ENCODE measurements around the gene SATL1. TPM values are rescaled to one million over a fixed set of nuclear protein-coding genes. Genes with fewer than 3 reads are reported as not detected.

Gene SATL1
- total RNA-seq, 1 donor from 2014 or later: not detected

- H3K36me3 ChIP-seq (ENCODE audit: control insufficient read depth, insufficient read depth, low read length): no peaks in the 10 kb centered on the region
- FAIRE-seq (no peak), DNase-seq (ENCODE audit: low read depth) (no peak)
- no peaks in the 10 kb centered on the region for H3K27me3 ChIP-seq (ENCODE audit: control insufficient read depth, insufficient read depth, low read length)
- no peak for TF ChIP-seq CTCF (IDR thresholded peaks at IDR 0.05; ENCODE audit: insufficient read depth, low read length, severe bottlenecking)
- no peak overlapping the region for H3K4me3 ChIP-seq (ENCODE audit: low read depth, low read length)
These were observed 83.9 kb downstream of the SATL1 start for GRCh38 chrX:85159644-85160043.

- Histone ChIP-seq H3K36me3 (ENCODE audit: control insufficient read depth, insufficient read depth, low read length) (no peaks in the 10 kb centered on the region), H3K27me3 (ENCODE audit: control insufficient read depth, insufficient read depth, low read length) (no peaks in the 10 kb centered on the region), H3K4me3 (ENCODE audit: low read depth, low read length) (no peak overlapping the region)
- TF ChIP-seq CTCF (IDR thresholded peaks at IDR 0.05; ENCODE audit: insufficient read depth, low read length, severe bottlenecking): no peak
- DNase-seq (ENCODE audit: low read depth) (no peak), FAIRE-seq (no peak)
These were observed 102.6 kb downstream of the SATL1 start for GRCh38 chrX:85140964-85141363.

GRCh38 chrX:85139422-85139821 is 104.2 kb downstream of the SATL1 start:
- DNase-seq (ENCODE audit: low read depth) (no peak), FAIRE-seq (no peak)
- no peaks in the 10 kb centered on the region for H3K36me3 ChIP-seq (ENCODE audit: control insufficient read depth, insufficient read depth, low read length)
- no peaks in the 10 kb centered on the region for H3K27me3 ChIP-seq (ENCODE audit: control insufficient read depth, insufficient read depth, low read length)
- H3K4me3 ChIP-seq (ENCODE audit: low read depth, low read length): no peak overlapping the region
- no peak for TF ChIP-seq CTCF (IDR thresholded peaks at IDR 0.05; ENCODE audit: insufficient read depth, low read length, severe bottlenecking)

- Histone ChIP-seq H3K27me3 (ENCODE audit: control insufficient read depth, insufficient read depth, low read length) (no peaks in the 10 kb centered on the region), H3K36me3 (ENCODE audit: control insufficient read depth, insufficient read depth, low read length) (no peaks in the 10 kb centered on the region), H3K4me3 (ENCODE audit: low read depth, low read length) (no peak overlapping the region)
- no peak for TF ChIP-seq CTCF (IDR thresholded peaks at IDR 0.05; ENCODE audit: insufficient read depth, low read length, severe bottlenecking)
- no peak for FAIRE-seq
- no peak for DNase-seq (ENCODE audit: low read depth)
These were observed 107.2 kb downstream of the SATL1 start for GRCh38 chrX:85136409-85136808.

- TF ChIP-seq CTCF (IDR thresholded peaks at IDR 0.05; ENCODE audit: insufficient read depth, low read length, severe bottlenecking): no peak
- no peak for FAIRE-seq
- Histone ChIP-seq H3K27me3 (ENCODE audit: control insufficient read depth, insufficient read depth, low read length) (no peaks in the 10 kb centered on the region), H3K36me3 (ENCODE audit: control insufficient read depth, insufficient read depth, low read length) (no peaks in the 10 kb centered on the region), H3K4me3 (ENCODE audit: low read depth, low read length) (no peak overlapping the region)
- DNase-seq (ENCODE audit: low read depth): no peak
These were observed 128.3 kb downstream of the SATL1 start for GRCh38 chrX:85115252-85115651.

GRCh38 chrX:85114776-85115175 is 128.8 kb downstream of the SATL1 start:
- Histone ChIP-seq H3K36me3 (ENCODE audit: control insufficient read depth, insufficient read depth, low read length) (no peaks in the 10 kb centered on the region), H3K4me3 (ENCODE audit: low read depth, low read length) (no peak overlapping the region), H3K27me3 (ENCODE audit: control insufficient read depth, insufficient read depth, low read length) (no peaks in the 10 kb centered on the region)
- TF ChIP-seq CTCF (IDR thresholded peaks at IDR 0.05; ENCODE audit: insufficient read depth, low read length, severe bottlenecking): no peak
- FAIRE-seq (no peak), DNase-seq (ENCODE audit: low read depth) (no peak)
